HEK293 (cell line): ENCODE results near the gene RNASEH2B.

Source experiments
- TCF7L2 ChIP-seq: IDR thresholded peaks from 2 replicates; pipeline ENCODE4 v1.6.1; 2011; ENCODE audit warnings: low read depth, mild to moderate bottlenecking, inconsistent platforms, low read length, moderate library complexity, borderline replicate concordance
- ZBTB1 ChIP-seq: fragments of 450-650 bp; formaldehyde crosslinking; IDR thresholded peaks from 2 replicates; pipeline ENCODE4 v1.5.1; 2016; ENCODE audit warnings: missing biosample characterization, missing genetic modification characterization
- ZBTB8A ChIP-seq: fragments of 450-650 bp; formaldehyde crosslinking; IDR thresholded peaks from 2 replicates; pipeline ENCODE4 v1.5.1; 2016; ENCODE audit warnings: missing biosample characterization, missing genetic modification characterization
- ZNF121 ChIP-seq: fragments of 450-650 bp; formaldehyde crosslinking; IDR thresholded peaks from 2 replicates; pipeline ENCODE4 v1.5.1; 2016; ENCODE audit warnings: missing biosample characterization, missing genetic modification characterization
- ZNF292 ChIP-seq: fragments of 450-650 bp; formaldehyde crosslinking; IDR thresholded peaks from 2 replicates; pipeline ENCODE4 v1.5.1; 2016; ENCODE audit warnings: low read depth, missing biosample characterization, missing genetic modification characterization, borderline replicate concordance
- ZNF394 ChIP-seq: fragments of 450-650 bp; formaldehyde crosslinking; IDR thresholded peaks from 2 replicates; pipeline ENCODE4 v1.5.1; 2016; ENCODE audit warnings: missing biosample characterization, missing genetic modification characterization, mild to moderate bottlenecking, moderate library complexity, borderline replicate concordance
- ZNF544 ChIP-seq: fragments of 450-650 bp; formaldehyde crosslinking; IDR thresholded peaks from 2 replicates; pipeline ENCODE4 v1.5.0; 2017; ENCODE audit warnings: missing biosample characterization, missing genetic modification characterization
- ZNF561 ChIP-seq: fragments of 450-650 bp; IDR thresholded peaks from 2 replicates; pipeline ENCODE4 v1.5.1; 2018; ENCODE audit warnings: missing biosample characterization, missing genetic modification characterization, borderline replicate concordance
- ZNF571 ChIP-seq: fragments of 450-650 bp; formaldehyde crosslinking; IDR thresholded peaks from 2 replicates; pipeline ENCODE4 v1.5.0; 2017; ENCODE audit warnings: missing biosample characterization, missing genetic modification characterization
- TF ChIP-seq, protein P1 (sequence below): fragments of 450-650 bp; formaldehyde crosslinking; IDR thresholded peaks from 2 replicates; pipeline ENCODE4 v1.5.1; 2016; ENCODE audit warnings: missing biosample characterization, missing genetic modification characterization
- TF ChIP-seq, protein P2 (sequence below): fragments of 450-650 bp; formaldehyde crosslinking; IDR thresholded peaks from 2 replicates; pipeline ENCODE4 v1.5.1; 2016; ENCODE audit warnings: missing biosample characterization, missing genetic modification characterization
- TF ChIP-seq, protein P3 (sequence below): sonication (generic); formaldehyde crosslinking; IDR thresholded peaks from 2 replicates; pipeline ENCODE4 v1.8.1; 2022; ENCODE audit warnings: mild to moderate bottlenecking, moderate library complexity, missing genetic modification reagents

DNA sequence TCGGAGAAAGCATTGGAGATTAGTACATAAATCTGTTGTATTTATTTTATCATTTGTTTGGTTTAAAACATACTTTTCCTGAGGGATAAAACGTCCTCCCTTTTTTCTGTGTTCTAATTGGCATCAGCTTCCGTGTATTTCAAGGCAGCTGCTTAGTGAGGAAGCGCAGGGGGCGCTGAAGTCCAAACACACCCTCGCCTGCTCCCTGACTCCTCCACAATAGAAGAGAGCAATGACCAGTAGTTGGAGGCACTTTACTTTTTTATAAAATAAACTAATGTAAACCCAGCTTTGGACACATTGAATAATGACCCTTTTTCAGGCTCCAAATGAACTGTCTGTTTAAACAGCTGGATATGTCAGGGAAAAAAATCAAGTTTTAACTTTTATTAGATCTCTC is 79.9 kb downstream of the RNASEH2B start:
- TF ChIP-seq ZNF292 (tag by site-specific recombination) (no peak), TCF7L2 (no peak), ZNF561 (no peak), ZNF544 (no peak), ZNF121 (tag by site-specific recombination) (no peak), ZNF571 (no peak), ZBTB1 (tag by site-specific recombination) (no peak), ZBTB8A (tag by site-specific recombination) (no peak), ZNF394 (no peak)
- TF ChIP-seq, protein P1, sequence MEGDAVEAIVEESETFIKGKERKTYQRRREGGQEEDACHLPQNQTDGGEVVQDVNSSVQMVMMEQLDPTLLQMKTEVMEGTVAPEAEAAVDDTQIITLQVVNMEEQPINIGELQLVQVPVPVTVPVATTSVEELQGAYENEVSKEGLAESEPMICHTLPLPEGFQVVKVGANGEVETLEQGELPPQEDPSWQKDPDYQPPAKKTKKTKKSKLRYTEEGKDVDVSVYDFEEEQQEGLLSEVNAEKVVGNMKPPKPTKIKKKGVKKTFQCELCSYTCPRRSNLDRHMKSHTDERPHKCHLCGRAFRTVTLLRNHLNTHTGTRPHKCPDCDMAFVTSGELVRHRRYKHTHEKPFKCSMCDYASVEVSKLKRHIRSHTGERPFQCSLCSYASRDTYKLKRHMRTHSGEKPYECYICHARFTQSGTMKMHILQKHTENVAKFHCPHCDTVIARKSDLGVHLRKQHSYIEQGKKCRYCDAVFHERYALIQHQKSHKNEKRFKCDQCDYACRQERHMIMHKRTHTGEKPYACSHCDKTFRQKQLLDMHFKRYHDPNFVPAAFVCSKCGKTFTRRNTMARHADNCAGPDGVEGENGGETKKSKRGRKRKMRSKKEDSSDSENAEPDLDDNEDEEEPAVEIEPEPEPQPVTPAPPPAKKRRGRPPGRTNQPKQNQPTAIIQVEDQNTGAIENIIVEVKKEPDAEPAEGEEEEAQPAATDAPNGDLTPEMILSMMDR (tag by site-specific recombination) = no peak
- TF ChIP-seq, protein P2, sequence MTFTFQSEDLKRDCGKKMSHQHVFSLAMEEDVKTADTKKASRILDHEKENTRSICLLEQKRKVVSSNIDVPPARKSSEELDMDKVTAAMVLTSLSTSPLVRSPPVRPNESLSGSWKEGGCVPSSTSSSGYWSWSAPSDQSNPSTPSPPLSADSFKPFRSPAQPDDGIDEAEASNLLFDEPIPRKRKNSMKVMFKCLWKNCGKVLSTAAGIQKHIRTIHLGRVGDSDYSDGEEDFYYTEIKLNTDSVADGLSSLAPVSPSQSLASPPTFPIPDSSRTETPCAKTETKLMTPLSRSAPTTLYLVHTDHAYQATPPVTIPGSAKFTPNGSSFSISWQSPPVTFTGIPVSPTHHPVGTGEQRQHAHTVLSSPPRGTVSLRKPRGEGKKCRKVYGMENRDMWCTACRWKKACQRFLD (tag by site-specific recombination) = no peak
- TF ChIP-seq, protein P3, sequence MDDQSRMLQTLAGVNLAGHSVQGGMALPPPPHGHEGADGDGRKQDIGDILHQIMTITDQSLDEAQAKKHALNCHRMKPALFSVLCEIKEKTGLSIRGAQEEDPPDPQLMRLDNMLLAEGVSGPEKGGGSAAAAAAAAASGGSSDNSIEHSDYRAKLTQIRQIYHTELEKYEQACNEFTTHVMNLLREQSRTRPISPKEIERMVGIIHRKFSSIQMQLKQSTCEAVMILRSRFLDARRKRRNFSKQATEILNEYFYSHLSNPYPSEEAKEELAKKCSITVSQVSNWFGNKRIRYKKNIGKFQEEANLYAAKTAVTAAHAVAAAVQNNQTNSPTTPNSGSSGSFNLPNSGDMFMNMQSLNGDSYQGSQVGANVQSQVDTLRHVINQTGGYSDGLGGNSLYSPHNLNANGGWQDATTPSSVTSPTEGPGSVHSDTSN (CRISPR knock-in tag) = no peak
